ENCODE measurements around the gene CAMTA1.

The CAMTA1 gene

GRCh38 chr1:7778133-7778628 lies 992.9 kb downstream of the CAMTA1 start:
- Histone ChIP-seq H3K4me1 (ENCODE audit: control insufficient read depth, insufficient read depth, low read length) (no peaks in the 10 kb centered on the region), H3K36me3 (ENCODE audit: control insufficient read depth in 2 of 2, insufficient read depth in 1 of 2, low read length in 2 of 2) (peaks cover 19 to 78% of the 10 kb centered on the region in 2 experiments), H3K9me3 (ENCODE audit: control insufficient read depth, insufficient read depth, low read depth, low read length) (no peaks in the 10 kb centered on the region), H3K27ac (ENCODE audit: extremely low read depth, low read depth, low read length) (no peak overlapping the region), H3K4me3 (ENCODE audit: low read depth, low read length) (no peak overlapping the region)
- TF ChIP-seq, protein P1, sequence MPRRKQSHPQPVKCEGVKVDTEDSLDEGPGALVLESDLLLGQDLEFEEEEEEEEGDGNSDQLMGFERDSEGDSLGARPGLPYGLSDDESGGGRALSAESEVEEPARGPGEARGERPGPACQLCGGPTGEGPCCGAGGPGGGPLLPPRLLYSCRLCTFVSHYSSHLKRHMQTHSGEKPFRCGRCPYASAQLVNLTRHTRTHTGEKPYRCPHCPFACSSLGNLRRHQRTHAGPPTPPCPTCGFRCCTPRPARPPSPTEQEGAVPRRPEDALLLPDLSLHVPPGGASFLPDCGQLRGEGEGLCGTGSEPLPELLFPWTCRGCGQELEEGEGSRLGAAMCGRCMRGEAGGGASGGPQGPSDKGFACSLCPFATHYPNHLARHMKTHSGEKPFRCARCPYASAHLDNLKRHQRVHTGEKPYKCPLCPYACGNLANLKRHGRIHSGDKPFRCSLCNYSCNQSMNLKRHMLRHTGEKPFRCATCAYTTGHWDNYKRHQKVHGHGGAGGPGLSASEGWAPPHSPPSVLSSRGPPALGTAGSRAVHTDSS (tag by site-specific recombination; IDR thresholded peaks at IDR 0.05), result peak; percentile 68; the same call in 1 of the 2 replicates
- no peak for TF ChIP-seq ZNF148 (tag by site-specific recombination; IDR thresholded peaks at IDR 0.05; ENCODE audit: borderline replicate concordance)
- ChIA-PET CTCF (interaction anchor here (0.7 kb wide), 1 partner anchor 128 kb away, joined by 3 read pairs; no protein-coding TSS in a partner anchor), POLR2A (no interaction called here)

- no peaks in the 10 kb centered on the region for H3K9me3 ChIP-seq (ENCODE audit: control insufficient read depth, insufficient read depth, low read depth, low read length)
- H3K36me3 ChIP-seq (ENCODE audit: control insufficient read depth in 2 of 2, insufficient read depth in 1 of 2, low read length in 2 of 2), result peaks cover 11 to 66% of the 10 kb centered on the region in 2 experiments; a peak in 2 of 3 replicates
- H3K4me3 ChIP-seq (ENCODE audit: low read depth, low read length), result no peak overlapping the region
- POLR2A ChIA-PET, result no interaction called here
- CTCF ChIA-PET, result no interaction called here
- H3K4me1 ChIP-seq (ENCODE audit: control insufficient read depth, insufficient read depth, low read length), result no peaks in the 10 kb centered on the region
- H3K27ac ChIP-seq (ENCODE audit: extremely low read depth, low read depth, low read length), result no peak overlapping the region
- no peak for TF ChIP-seq KLF10 (tag by site-specific recombination; IDR thresholded peaks at IDR 0.05)
- no peak for TF ChIP-seq ZNF692 (tag by site-specific recombination; IDR thresholded peaks at IDR 0.05)
- TF ChIP-seq PBX3 (CRISPR knock-in tag; IDR thresholded peaks at IDR 0.05), result no peak
- no peak for TF ChIP-seq ZBTB48 (tag by site-specific recombination; IDR thresholded peaks at IDR 0.05)
- TF ChIP-seq, protein P2, sequence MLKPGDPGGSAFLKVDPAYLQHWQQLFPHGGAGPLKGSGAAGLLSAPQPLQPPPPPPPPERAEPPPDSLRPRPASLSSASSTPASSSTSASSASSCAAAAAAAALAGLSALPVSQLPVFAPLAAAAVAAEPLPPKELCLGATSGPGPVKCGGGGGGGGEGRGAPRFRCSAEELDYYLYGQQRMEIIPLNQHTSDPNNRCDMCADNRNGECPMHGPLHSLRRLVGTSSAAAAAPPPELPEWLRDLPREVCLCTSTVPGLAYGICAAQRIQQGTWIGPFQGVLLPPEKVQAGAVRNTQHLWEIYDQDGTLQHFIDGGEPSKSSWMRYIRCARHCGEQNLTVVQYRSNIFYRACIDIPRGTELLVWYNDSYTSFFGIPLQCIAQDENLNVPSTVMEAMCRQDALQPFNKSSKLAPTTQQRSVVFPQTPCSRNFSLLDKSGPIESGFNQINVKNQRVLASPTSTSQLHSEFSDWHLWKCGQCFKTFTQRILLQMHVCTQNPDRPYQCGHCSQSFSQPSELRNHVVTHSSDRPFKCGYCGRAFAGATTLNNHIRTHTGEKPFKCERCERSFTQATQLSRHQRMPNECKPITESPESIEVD (tag by site-specific recombination; IDR thresholded peaks at IDR 0.05), result no peak
- TF ChIP-seq, protein P3, sequence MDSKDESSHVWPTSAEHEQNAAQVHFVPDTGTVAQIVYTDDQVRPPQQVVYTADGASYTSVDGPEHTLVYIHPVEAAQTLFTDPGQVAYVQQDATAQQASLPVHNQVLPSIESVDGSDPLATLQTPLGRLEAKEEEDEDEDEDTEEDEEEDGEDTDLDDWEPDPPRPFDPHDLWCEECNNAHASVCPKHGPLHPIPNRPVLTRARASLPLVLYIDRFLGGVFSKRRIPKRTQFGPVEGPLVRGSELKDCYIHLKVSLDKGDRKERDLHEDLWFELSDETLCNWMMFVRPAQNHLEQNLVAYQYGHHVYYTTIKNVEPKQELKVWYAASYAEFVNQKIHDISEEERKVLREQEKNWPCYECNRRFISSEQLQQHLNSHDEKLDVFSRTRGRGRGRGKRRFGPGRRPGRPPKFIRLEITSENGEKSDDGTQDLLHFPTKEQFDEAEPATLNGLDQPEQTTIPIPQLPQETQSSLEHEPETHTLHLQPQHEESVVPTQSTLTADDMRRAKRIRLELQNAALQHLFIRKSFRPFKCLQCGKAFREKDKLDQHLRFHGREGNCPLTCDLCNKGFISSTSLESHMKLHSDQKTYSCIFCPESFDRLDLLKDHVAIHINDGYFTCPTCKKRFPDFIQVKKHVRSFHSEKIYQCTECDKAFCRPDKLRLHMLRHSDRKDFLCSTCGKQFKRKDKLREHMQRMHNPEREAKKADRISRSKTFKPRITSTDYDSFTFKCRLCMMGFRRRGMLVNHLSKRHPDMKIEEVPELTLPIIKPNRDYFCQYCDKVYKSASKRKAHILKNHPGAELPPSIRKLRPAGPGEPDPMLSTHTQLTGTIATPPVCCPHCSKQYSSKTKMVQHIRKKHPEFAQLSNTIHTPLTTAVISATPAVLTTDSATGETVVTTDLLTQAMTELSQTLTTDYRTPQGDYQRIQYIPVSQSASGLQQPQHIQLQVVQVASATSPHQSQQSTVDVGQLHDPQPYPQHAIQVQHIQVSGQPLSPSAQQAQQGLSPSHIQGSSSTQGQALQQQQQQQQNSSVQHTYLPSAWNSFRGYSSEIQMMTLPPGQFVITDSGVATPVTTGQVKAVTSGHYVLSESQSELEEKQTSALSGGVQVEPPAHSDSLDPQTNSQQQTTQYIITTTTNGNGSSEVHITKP (tag by site-specific recombination; IDR thresholded peaks at IDR 0.05), result no peak
- TF ChIP-seq ZNF324 (tag by site-specific recombination; IDR thresholded peaks at IDR 0.05), result no peak
- TF ChIP-seq ZNF175 (tag by site-specific recombination; IDR thresholded peaks at IDR 0.05), result no peak
- TF ChIP-seq EGR2 (tag by site-specific recombination; IDR thresholded peaks at IDR 0.05; ENCODE audit: low read depth), result no peak
- TF ChIP-seq ZNF600 (tag by site-specific recombination; IDR thresholded peaks at IDR 0.05), result no peak
- TF ChIP-seq TRIM28 (IDR thresholded peaks at IDR 0.05; ENCODE audit: borderline replicate concordance, low read length), result no peak
- no peak for TF ChIP-seq ZNF18 (tag by site-specific recombination; IDR thresholded peaks at IDR 0.05)
- TF ChIP-seq ZBTB8A (tag by site-specific recombination; IDR thresholded peaks at IDR 0.05), result no peak
- TF ChIP-seq ZFP3 (tag by site-specific recombination; IDR thresholded peaks at IDR 0.05; ENCODE audit: low read depth), result no peak
- no peak for TF ChIP-seq ZNF16 (tag by site-specific recombination; IDR thresholded peaks at IDR 0.05; ENCODE audit: low read depth)
- no peak for TF ChIP-seq ZBTB20 (tag by site-specific recombination; IDR thresholded peaks at IDR 0.05)
- TF ChIP-seq ZNF707 (tag by site-specific recombination; IDR thresholded peaks at IDR 0.05), result no peak
- TF ChIP-seq ZNF391 (tag by site-specific recombination; IDR thresholded peaks at IDR 0.05; ENCODE audit: borderline replicate concordance, low read depth), result no peak
- no peak for TF ChIP-seq ZNF837 (tag by site-specific recombination; IDR thresholded peaks at IDR 0.05)
These were observed 995.7 kb downstream of the CAMTA1 start for GRCh38 chr1:7780976-7781375.

All from HEK293 (cell line).